HG02763 (cell line): ENCODE results near the gene TMC7.
"Not testable (repeated sequence)": the region's sequence is repeated elsewhere in the genome, so short reads cannot be mapped to it uniquely, and the experiment has no call there.

Experiments
- ATAC-seq: cut with Tn5 transposase; IDR thresholded peaks from one replicate; pipeline ENCODE4 v1.9.1; 2021; ENCODE audit warnings: mild to moderate bottlenecking, moderate library complexity; ENCODE audit not compliant: unreplicated experiment

Gene TMC7

DNA sequence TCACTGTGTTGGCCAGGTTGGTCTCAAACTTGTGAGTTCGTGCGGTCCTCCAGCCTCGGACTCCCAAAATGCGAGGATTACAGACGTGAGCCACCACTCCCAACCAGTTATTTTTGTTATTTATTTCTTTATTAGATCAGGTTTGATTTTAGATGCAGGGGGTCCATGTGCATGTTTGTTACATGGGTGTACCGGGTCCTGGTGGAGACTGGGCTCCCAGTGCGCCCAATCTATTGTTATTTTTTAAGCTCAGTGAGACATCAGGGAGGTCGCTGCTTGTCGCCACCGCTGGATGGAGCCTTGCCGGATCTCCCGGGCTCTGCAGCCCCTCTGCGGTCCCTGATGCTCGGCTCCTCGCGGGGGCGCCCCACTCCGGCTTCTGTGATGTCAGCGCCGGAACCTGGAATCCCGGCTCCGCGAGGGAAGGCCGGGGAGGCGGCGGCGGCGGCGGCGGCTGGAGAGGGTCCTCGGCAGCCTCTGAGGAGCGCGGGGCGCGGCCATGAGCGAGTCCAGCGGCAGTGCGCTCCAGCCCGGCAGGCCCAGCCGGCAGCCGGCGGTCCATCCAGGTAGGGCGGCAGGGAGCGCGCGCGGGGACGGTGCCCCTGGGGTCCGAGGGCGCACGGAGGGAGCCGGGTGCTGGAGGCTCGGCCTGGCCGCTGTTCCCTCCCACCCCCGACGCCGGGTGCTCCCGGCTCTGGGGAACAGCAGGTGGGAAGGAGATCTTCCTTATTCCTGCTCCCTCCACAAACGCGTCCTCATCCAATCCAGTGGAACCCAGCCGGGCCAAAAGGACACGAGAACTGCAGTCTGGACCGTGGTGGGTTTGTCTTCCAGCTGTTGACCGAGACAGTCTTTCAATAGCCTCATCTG lies at the start of gene TMC7:
TMC7 (plus strand) TSS at position 370 of the 870 bp plus-strand sequence; CDS start at position 500, 130 bp downstream.
- ATAC-seq = no peak

DNA sequence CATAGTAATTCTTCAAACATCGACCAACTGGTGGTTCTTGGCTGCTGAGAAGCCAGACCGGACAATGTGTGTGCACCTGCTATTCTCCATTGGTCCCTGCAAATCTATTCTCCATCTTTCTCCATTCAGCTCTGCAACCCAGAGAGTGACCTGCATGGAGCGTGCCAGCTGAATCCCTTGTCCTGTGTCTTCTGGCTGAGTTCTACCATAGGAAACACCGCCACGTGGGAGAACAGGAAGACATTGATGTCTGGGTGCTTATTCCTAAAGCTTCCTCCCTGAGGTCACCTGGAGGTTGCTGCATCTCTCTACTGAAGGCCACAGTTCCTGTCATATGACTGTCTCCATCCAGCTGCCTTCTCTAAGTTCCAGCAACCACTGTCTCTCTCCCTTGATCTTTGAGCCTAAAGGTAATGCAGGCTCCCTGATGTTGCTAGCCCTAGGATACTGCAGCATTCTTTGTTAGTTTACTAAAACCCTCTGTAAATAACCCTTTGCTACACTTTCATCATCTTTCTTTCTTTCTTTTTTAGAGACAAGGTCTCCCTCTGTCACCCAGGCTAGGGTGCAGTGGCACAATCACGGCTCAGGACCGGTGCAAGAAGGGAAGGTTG lies 46.9 kb upstream of the TMC7 start:
- ATAC-seq = no peak

DNA sequence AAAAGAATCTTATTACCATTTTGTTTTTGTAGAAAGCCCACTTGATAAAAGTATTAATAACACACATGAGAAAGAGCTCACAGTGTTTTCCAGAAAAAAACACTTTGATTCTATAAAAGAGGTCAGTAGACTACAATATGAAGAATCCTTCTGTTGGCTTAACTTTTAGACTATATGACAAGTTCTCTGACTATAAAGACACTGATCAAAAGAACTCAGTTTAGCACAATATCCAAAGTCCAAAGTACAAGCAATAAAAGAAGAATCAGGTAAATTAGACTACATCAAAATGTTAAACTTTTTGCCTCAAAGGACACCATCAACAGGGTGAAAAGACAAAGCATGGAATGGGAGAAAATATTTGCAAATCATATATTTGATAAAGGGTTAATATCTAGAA lies 46.3 kb upstream of the TMC7 start:
- ATAC-seq = no peak

DNA sequence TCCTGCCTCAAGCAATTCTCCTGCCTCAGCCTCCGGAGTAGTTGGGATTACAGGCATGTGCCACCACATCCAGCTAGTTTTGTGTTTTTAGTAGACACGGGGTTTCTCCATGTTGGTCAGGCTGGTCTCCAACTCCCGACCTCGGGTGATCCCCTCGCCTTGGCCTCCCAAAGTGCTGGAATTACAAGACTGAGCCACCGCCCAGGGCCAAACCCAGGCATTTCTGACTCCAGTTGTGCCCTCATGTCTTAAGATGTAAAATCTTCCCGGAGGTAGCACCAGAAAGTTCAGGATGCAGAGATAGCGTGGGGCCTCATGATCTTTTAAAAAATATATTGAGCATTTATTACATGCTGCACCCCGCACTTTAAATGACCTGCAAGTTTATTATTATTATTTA lies 44.7 kb upstream of the TMC7 start:
- ATAC-seq = no peak

DNA sequence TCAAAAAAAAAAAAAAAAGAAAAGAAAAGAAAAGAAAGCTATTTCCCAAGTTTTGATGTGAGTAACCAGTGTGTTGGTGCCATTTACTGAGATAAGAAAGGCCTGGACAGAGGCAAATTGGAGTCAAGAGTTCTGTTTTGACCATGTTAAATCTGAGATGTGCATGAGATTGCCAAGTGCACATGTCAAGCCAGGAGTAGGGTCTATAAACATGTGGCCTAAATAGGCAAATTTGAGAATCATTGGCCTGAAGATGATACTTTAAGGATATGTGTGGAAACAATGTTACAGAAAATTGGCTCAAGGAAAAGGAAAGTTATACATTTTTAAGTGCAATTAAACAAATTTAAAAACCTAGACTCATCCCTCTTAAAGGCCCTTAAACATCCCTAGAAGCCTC lies 42.3 kb upstream of the TMC7 start:
- ATAC-seq = no peak

DNA sequence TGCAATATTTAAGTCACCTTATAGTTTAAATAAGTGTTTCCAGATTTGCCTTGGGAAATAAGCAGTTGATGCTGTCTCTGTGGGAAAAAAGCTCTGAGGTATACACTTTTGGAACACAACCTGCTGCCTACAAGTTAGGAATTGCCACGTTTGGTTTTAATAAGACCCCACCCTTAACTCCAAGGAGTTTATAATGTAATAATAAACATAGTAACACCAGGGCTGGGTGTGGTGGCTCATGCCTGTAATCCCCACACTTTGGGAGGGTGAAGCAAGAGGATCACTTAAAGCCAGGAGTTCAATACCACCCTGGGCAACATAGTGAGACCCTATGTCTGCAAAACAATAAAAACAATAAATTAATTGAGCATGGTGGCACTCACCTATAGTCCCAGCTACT lies 41.7 kb upstream of the TMC7 start:
- no peak for ATAC-seq

DNA sequence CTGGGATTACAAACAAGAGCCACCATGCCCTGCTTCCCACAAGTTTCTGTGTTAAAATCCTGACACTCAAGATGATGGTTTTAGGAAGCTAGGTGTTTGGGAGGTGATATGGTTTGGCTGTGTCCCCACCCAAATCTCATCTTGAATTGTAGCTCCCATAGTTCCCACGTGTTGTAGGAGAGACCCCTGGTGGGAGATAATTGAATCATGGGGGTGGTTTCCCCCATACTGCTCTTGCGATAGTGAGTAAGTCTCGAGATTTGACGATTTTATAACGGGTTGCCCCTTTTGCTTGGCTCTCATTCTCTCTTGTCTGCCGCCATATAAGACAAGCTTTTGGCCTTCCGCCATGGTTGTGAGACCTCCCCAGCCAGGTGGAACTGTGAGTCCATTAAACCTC lies 40.3 kb upstream of the TMC7 start:
- no peak for ATAC-seq

DNA sequence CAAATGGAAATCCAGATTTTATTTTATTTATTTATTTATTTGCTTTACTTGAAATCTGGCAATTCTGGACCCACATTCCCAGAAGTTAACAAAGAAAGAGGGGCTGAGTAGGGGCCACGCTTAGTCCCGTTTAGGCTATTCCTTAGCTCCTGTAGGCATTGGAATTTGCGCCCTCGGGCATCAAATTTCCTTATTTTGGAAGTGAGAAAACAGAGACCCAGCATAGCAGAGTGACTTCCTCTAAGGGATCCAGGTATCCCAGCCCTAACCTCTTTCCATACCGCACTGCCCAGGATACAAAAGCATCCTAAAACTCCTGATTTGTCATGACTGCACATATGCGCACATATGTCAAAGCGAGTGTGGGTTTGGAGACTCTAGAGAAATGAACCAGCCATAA lies 38.5 kb upstream of the TMC7 start:
- ATAC-seq = no peak

DNA sequence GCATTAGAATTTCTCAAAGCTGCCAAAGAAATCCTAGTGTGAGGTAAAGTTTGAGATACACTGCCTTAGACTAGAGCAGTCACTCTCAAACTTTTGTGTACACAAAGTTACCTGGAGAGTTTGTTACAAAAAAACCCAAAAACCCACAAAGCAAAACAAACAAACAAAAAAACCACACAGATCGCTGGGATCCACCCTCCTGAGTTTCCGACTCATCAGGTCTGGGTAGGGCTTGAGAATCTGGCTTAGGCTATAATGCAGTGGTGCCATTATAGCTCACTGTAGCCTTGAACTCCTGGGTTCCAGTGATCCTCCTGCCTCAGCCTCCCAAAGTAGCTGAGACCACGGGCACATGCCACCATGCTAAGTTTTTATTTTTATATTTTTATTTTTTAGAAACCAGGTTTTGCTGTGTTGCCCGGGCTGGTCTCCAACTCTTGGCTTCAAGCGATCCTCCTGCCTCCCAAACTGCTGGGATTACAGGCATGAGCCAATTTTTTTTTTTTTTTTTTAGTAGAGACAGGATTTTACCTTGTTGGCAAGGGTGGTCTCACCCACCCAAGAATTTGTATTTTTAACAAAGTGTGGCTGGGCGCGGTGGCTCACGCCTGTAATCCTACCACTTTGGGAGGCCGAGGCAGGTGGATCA lies 35.2 kb upstream of the TMC7 start:
- no peak for ATAC-seq

DNA sequence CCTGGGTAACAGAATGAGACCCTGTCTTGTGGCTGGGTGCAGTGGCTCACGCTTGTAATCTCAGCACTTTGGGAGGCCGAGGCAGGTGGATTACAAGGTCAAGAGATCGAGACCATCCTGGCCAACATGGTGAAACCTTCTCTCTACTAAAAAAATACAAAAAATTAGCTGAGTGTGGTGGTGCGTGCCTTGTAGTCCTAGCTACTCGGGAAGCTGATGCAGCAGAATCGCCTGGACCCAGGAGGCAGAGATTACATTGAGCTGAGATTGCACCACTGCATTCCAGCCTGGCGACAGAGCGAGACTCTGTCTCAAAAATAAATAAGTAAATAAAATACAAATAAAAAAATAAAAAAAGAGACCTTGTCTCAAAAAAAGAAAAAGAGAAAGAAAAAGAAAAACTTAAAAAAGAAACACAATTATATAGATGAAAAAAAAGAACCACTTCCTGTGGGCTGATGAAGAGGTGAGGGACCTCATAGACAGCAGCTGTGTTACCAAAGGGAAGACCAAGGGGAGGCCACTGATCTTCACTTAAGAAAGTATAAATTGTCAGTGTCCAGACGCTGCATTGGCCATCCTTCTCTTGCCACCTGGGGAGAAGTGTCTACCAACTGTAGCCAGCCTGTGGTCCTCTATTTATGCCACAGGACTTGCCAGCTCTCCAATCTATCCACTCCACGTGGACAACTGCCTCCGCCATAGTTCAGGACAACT lies 33.1 kb upstream of the TMC7 start:
- ATAC-seq = no peak

DNA sequence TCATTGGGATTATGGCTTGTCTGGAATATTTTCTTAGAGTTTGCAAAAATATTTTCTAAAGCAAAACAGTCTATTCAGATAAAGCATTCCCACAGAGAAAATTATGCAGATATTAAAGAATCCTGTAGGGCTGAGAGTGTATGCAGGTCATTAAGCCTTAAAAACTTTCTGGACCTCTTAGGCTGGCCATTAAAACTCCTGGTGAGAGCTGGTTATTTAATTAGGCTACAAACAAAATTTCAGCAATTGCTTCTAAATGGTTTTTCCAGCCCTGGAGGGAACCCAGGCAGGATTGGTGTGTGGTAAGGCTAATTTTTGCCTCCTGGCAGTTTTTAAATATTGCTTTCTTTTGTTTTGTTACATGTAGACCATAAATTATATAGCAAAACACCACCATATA lies 30.2 kb upstream of the TMC7 start:
- ATAC-seq = no peak

DNA sequence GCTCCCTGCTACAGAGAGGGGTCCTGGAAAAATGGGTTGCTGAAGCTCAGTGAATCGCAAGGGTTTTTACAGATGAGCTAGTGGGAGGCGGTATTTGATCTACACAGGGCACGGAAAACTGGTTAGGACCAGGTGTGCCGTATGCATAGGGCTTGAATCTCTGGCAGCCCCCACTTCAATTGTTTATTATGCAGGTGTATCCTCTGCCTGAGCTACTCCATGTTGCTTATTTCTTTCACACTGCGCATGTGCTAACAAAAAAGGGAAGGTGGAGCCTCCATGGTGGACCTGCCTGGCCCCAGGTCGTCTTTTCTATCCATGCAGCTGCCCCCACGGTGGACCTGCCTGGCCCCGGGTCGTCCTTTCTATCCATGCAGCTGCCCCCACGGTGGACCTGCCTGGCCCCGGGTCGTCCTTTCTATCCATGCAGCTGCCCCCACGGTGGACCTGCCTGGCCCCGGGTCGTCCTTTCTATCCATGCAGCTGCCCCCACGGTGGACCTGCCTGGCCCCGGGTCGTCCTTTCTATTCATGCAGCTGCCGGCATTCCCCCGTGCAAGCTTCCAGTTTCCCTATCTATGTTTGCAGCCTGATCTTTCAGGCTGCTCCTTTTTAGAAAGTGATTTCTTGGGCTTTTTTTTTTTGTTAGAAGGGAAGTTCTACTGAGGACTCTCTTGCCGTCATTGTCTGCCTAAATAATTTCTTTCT lies 27.7 kb upstream of the TMC7 start:
- ATAC-seq = not testable (repeated sequence)

DNA sequence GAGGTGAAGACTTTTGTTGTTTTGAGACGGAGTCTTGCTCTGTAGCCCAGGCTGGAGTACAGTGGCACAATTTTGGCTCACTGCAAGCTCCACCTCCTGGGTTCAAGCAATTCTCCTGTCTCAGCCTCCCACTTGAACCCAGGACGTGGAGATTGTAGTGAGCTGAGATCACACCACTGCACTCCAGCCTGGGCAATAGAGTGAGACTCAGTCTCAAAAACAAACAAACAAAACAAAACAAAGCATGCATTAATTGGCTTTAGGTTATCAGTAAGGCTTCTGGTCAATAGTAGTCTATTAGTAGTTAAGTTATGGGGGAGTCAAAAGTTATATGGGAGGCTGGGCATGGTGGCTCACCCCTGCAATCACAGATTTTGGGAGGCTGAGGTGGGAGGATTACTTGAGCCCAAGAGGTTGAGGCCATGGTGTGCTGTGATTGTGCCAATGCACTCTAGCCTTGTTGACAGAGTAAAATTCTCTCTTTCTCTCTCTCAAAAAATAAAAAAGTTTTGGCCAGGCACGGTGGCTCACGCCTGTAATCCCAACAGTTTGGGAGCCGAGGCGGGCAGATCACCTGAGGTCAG lies 27.0 kb upstream of the TMC7 start:
- not testable (repeated sequence) for ATAC-seq

DNA sequence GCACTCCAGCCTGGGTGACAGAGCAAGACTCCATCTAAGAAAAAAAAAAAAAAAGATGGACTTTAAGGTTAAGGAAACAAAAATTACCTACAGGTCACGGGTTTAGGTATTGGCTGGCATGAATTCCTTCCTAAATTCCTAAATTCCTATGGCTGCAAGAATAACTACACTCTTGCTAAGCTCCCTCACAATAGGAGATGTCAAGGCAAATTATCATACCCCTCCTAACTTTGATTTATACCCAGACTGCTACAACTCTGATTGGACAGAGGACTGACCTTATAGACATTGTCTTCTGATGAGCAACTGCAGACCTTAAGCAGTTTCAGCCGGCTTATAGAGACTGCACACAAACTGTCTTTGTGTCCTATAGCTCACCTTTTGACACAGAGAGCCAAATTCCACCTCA lies 25.1 kb upstream of the TMC7 start:
- ATAC-seq = no peak

DNA sequence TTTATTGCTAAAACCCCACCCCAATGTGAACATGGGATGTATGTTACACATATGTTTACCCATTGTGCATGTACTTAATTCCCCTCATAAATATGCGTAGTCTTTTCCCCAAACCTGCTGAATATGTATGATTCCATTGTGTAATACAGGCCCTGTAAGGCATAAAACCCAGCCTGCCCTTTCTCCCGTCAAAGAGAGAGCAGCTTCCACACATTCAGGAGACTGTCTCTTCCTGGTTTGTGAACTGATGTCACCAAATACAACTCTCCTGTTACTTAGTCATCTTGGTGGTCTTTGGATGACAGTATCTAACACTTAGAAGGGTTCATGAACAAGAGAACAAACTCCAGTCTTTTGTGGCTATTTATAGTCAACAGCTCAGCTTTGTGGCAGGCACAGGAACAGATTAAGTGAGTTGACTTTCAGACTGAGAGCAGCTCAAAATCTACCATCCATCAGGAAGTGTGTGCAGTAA lies 24.7 kb upstream of the TMC7 start:
- no peak for ATAC-seq

DNA sequence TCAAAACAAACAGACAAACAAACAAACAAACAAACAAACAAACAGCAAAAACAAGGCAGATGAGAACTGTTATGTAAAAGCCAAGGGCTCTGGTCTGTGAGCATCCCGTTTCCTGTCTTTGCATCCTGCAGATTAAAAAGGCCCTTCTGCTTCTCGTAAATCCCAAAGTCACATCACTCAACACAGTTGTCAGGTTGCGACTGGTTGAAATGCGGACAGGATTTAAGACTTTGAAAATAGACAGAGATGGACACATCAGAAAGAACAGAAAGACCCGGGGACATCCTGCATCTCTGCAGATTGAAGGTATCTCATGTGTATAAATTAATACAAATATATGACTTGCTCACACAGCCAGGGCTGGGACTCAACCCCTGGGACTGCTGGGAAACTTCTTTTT lies 18.2 kb upstream of the TMC7 start:
- no peak for ATAC-seq

DNA sequence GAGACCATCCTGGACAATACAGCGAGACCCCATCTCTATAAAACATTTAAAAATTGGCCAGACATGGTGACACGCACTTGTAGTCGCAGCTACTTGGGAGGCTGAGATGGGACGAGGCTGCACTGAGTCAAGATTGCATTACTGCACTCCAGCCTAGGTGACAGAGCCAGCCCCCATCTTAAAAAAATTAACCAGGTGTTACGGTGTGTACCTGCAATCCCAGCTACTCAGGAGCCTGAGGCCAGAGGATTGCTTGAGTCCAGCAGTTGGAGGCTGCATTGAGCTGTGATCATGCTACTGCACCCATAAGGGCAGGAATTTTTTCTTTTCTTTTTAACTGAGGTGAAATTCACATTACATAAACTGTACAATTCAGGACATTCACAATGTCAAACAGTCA lies 16.9 kb upstream of the TMC7 start:
- no peak for ATAC-seq

DNA sequence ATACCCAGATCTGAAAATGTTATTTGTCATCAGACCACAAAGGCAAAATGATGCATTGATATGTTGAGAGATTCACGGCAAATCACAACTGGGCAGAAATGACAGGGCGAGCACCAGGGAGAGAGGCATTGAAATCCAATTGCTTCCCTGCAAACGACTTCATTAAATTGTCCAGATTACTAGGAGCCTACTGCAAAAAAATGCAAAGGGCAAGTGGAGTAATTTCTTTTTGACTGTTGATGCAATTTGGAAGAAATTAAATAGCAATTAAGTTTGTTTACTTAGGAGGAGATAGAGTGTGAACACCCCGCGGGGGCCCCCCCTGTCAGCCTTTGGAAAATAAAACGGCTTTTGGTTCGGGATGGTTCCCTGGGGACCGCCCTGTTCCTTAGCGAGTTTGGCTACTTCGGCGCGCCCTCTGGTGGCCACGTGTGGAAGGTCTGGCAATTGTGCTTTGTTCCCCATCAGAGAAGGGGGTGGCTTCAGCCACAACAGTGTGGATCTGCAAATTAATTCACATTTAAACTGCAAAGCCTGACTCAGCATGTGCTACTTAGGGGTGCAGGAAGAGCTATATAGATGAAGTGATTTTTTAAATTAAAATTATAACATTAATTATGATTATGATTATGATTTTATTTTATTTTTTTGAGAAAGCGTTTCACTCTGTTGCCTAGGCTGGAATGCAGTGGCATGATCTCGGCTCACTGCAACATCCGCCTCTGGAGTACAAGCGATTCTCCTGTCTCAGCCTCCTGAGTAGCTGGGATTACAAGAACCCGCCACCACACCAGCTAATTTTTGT lies 14.5 kb upstream of the TMC7 start:
- ATAC-seq = no peak

DNA sequence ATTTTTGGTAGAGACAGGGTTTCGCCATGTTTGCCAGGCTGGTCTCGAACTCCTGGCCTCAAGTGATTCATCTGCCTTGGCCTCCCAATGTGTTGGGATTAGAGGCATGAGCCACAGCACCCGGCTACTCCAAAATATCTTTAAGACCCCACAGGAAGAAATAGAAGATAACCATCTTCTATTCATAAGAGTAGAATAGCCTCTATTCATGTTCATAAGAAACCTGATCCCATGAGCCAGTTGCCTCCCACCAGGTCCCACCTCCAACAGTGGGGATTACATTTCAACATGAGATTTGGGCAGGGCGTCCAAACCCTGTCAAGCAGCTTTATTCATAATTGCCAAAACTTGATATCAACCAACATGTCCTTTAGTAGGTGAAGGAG lies 13.9 kb upstream of the TMC7 start:
- ATAC-seq = no peak
